Uterus (tissue), 4 donors: ENCODE data around the gene MRPL42. TPM values are rescaled to one million over a fixed set of nuclear protein-coding genes. Genes with fewer than 3 reads are reported as not detected.

Source experiments
- DNase-seq, 2 donors: peaks; one replicate each; pipeline ENCODE4 v3.0.0-alpha.2; 2019 to 2020
- H3K27ac ChIP-seq, 2 donors: fragments of 200-600 bp; sonication (generic); 1 replicate in 1 of 2; 2 replicates in 1 of 2; pipeline ENCODE4 v1.5.1; 2016 to 2018
- H3K27me3 ChIP-seq, 2 donors: fragments of 200-600 bp; sonication (generic); one replicate each; pipeline ENCODE4 v1.5.1; 2018 to 2019; ENCODE audit warnings: control low read depth in 1 of 2
- H3K36me3 ChIP-seq, 2 donors: fragments of 200-600 bp; sonication (generic); one replicate each; pipeline ENCODE4 v1.5.1; 2019; ENCODE audit warnings: control low read depth in 1 of 2
- H3K4me1 ChIP-seq, 2 donors: fragments of 200-600 bp; sonication (generic); one replicate each; pipeline ENCODE4 v1.5.1; 2018 to 2019; ENCODE audit warnings: control low read depth in 1 of 2
- H3K4me3 ChIP-seq, 2 donors: fragments of 200-600 bp; sonication (generic); 1 replicate in 1 of 2; 2 replicates in 1 of 2; pipeline ENCODE4 v1.5.1; 2018 to 2019; ENCODE audit warnings: mild to moderate bottlenecking in 1 of 2
- H3K9me3 ChIP-seq, 2 donors: fragments of 200-600 bp; sonication (generic); one replicate each; pipeline ENCODE4 v1.5.1; 2019; ENCODE audit warnings: control low read depth in 1 of 2
- CTCF ChIP-seq, 4 experiments: fragments of 200-600 bp in 2 of 4; fragments of 450-650 bp in 2 of 4; sonication (generic) in 2 of 4; IDR thresholded peaks; one replicate each; pipeline ENCODE4 v1.5.1; 2016 to 2019; ENCODE audit warnings: antibody characterized with exemption in 4 of 4, mild to moderate bottlenecking in 2 of 4, moderate library complexity in 1 of 4
- POLR2A ChIP-seq, 2 donors: fragments of 450-650 bp; IDR thresholded peaks; one replicate each; pipeline ENCODE4 v1.6.1; 2016; ENCODE audit warnings: antibody characterized with exemption in 2 of 2, mild to moderate bottlenecking in 1 of 2, moderate library complexity in 1 of 2
- intact Hi-C: fragments of 100-400 bp; cut with DNase I; formaldehyde crosslinking; loops from one replicate; pipeline ENCODE4 v1.15.1; 2023; ENCODE audit warnings: low total_unique reads
- total RNA-seq, 4 donors: library from RNA; depleted of rRNA in 3 of 4; stranded (reverse); fragments of >200 nt in 3 of 4; gene quantifications; one replicate each; pipeline versions ENCODE4 v1.1.0 to v1.2.4, GENCODE V29; 2014 to 2023
- donor health status: DM: yes; HTN: yes; CAD: no.

Gene MRPL42
- total RNA-seq, 4 donors from 2014 or later: 59.4 to 130 (median 69.8) TPM

- Histone ChIP-seq H3K36me3 (no peaks in the 10 kb centered on the region), H3K27ac (no peak overlapping the region), H3K4me3 (no peak overlapping the region), H3K4me1 (no peaks in the 10 kb centered on the region), H3K27me3 (no peaks in the 10 kb centered on the region), H3K9me3 (no peaks in the 10 kb centered on the region)
- peak; percentile 36 to 59 for DNase-seq
- TF ChIP-seq CTCF (IDR thresholded peaks at IDR 0.05) (peak; percentile 73 to 84 (median 78)), POLR2A (IDR thresholded peaks at IDR 0.05) (no peak)
- intact Hi-C loops: loop anchor here (5.0 kb wide), 1 partner anchor 599 kb away; no protein-coding TSS in a partner anchor
Observed at GRCh38 chr12:93502802-93503623, 35.7 kb downstream of the MRPL42 start.

GRCh38 chr12:93507165-93507564 lies 39.9 kb downstream of the MRPL42 start:
- no peaks in the 10 kb centered on the region for H3K4me1 ChIP-seq
- no peak for TF ChIP-seq CTCF (IDR thresholded peaks at IDR 0.05)
- no peak for TF ChIP-seq POLR2A (IDR thresholded peaks at IDR 0.05)
- intact Hi-C loops: no loop called here
- no peaks in the 10 kb centered on the region for H3K9me3 ChIP-seq
- no peak overlapping the region for H3K4me3 ChIP-seq
- no peak overlapping the region for H3K27ac ChIP-seq
- no peaks in the 10 kb centered on the region for H3K36me3 ChIP-seq
- H3K27me3 ChIP-seq: no peaks in the 10 kb centered on the region
- no peak for DNase-seq

- no peak overlapping the region for H3K4me3 ChIP-seq
- intact Hi-C loops: no loop called here
- H3K27me3 ChIP-seq: no peaks in the 10 kb centered on the region
- DNase-seq: no peak
- H3K9me3 ChIP-seq: no peaks in the 10 kb centered on the region
- no peak overlapping the region for H3K27ac ChIP-seq
- H3K4me1 ChIP-seq: no peaks in the 10 kb centered on the region
- TF ChIP-seq POLR2A (IDR thresholded peaks at IDR 0.05) (no peak), CTCF (IDR thresholded peaks at IDR 0.05) (no peak)
- no peaks in the 10 kb centered on the region for H3K36me3 ChIP-seq
Observed at GRCh38 chr12:93509506-93509905, 42.2 kb downstream of the MRPL42 start.

DNA sequence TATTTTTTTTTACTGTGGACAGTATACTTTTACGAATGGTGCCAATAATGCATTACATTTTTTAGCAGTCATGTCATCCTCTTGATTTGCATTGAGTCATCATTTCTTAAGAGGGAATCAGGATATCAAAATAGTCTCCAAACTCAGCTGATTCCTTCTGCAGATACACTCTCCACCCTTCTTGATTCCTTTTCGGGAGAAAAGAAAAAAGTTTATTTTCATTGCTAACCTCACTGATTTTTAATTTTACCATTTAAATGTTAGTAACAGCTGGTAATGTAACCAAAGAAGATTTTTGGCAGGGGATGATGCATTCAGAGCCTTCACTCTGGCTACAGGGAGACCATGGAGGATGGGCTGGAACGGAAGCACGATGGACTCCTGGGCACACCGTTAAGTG lies 47.5 kb downstream of the MRPL42 start:
- Histone ChIP-seq H3K4me1 (no peaks in the 10 kb centered on the region), H3K4me3 (no peak overlapping the region), H3K9me3 (no peaks in the 10 kb centered on the region), H3K27me3 (no peaks in the 10 kb centered on the region), H3K36me3 (no peaks in the 10 kb centered on the region), H3K27ac (no peak overlapping the region)
- TF ChIP-seq POLR2A (IDR thresholded peaks at IDR 0.05) (no peak), CTCF (IDR thresholded peaks at IDR 0.05) (no peak)
- intact Hi-C loops: no loop called here
- no peak for DNase-seq

- H3K36me3 ChIP-seq: no peaks in the 10 kb centered on the region
- no peak overlapping the region for H3K27ac ChIP-seq
- no peaks in the 10 kb centered on the region for H3K4me1 ChIP-seq
- no peak for DNase-seq
- H3K27me3 ChIP-seq: no peaks in the 10 kb centered on the region
- TF ChIP-seq CTCF (IDR thresholded peaks at IDR 0.05) (no peak), POLR2A (IDR thresholded peaks at IDR 0.05) (no peak)
- intact Hi-C loops: no loop called here
- no peaks in the 10 kb centered on the region for H3K9me3 ChIP-seq
- no peak overlapping the region for H3K4me3 ChIP-seq
Observed at GRCh38 chr12:93518725-93519124, 51.4 kb downstream of the MRPL42 start.
